ENCODE results near the gene RNF213.

The RNF213 gene

DNA sequence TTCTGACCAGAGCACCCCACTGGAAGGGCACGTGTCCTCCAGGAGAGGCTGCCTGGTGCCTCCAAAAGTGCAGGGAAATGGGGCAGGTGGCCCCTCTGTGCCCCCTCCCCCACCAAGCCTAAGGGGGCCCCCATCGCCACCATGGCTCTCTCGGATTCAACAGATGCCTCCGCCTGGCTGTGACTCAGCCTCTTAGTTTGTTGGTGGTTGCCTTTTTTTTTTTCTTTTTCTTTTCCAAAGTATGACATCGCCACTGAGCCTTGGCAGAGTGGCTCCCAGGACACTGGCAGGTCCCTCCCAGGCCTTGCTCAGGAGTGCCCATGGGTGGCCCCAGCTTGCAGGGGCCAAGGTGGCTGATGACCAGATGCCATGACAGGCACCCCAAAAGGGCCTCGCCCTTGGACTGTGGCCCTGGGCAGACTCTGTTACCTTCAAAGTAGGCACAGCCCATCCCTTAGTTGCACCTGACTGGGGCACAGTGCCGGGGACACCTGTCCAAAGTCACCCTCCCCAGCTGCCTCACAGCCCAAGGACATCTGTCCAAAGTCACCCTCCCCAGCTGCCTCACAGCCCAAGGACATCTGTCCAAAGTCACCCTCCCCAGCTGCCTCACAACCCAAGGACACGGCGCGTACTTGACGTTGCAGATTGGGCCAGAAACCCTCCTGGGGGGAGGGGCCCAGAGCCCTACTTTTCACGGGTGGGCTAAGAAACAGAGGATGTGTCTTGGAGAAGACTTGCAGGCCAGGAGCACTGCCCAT lies 186.2 kb downstream of the RNF213 start:
- H3K9me2 ChIP-seq (replicated peaks; ENCODE audit: low read depth, low read length): no peaks in the 10 kb centered on the region
- H3K9ac ChIP-seq (ENCODE audit: low read depth, low read length, poor library complexity, severe bottlenecking): no peak overlapping the region
- TF ChIP-seq, protein P1, sequence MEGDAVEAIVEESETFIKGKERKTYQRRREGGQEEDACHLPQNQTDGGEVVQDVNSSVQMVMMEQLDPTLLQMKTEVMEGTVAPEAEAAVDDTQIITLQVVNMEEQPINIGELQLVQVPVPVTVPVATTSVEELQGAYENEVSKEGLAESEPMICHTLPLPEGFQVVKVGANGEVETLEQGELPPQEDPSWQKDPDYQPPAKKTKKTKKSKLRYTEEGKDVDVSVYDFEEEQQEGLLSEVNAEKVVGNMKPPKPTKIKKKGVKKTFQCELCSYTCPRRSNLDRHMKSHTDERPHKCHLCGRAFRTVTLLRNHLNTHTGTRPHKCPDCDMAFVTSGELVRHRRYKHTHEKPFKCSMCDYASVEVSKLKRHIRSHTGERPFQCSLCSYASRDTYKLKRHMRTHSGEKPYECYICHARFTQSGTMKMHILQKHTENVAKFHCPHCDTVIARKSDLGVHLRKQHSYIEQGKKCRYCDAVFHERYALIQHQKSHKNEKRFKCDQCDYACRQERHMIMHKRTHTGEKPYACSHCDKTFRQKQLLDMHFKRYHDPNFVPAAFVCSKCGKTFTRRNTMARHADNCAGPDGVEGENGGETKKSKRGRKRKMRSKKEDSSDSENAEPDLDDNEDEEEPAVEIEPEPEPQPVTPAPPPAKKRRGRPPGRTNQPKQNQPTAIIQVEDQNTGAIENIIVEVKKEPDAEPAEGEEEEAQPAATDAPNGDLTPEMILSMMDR (conservative IDR thresholded peaks at IDR 0.05; ENCODE audit: low read length): no peak
- no peak for TF ChIP-seq EZH2phosphoT487 (IDR thresholded peaks at IDR 0.05; ENCODE audit: borderline replicate concordance)

DNA sequence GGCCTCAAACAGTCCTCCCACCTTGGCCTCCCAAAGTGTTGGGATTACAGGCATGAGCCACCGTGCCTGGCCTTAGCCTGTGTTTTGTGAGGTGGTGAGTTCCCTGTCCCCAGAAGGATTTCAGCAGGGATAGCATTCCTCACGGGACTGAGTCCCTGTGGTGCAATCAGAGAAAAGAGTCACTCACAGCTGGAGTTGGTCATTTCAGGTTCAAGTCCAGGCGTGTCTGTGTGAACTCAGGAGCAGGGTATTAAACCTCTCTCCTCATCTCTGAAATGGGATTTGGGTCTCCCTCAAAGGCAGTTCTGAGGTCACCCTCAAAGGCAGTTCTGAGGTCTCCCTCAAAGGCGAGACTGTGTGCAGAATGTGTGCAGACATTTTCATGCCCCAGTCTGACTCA lies 187.1 kb downstream of the RNF213 start:
- H3K9me2 ChIP-seq (replicated peaks; ENCODE audit: low read depth, low read length): no peaks in the 10 kb centered on the region
- H2AFZ ChIP-seq (ENCODE audit: low read length): no peak overlapping the region
- TF ChIP-seq, protein P1 (conservative IDR thresholded peaks at IDR 0.05; ENCODE audit: low read length): no peak
- TF ChIP-seq EZH2phosphoT487 (IDR thresholded peaks at IDR 0.05; ENCODE audit: borderline replicate concordance): no peak
- H3K27me3 ChIP-seq (ENCODE audit: insufficient read depth, low read length, poor library complexity, severe bottlenecking): no peaks in the 10 kb centered on the region
- H3K4me2 ChIP-seq (ENCODE audit: low read depth, low read length, poor library complexity, severe bottlenecking): no peak overlapping the region
- H3F3A ChIP-seq (ENCODE audit: low read depth): no peaks in the 10 kb centered on the region
- no peaks in the 10 kb centered on the region for H3K4me1 ChIP-seq (ENCODE audit: insufficient read depth, low read length, poor library complexity, severe bottlenecking)
- H3K79me2 ChIP-seq (ENCODE audit: insufficient read depth, low read length): no peaks in the 10 kb centered on the region
- no peaks in the 10 kb centered on the region for H4K20me1 ChIP-seq (ENCODE audit: insufficient read depth, low read length, poor library complexity, severe bottlenecking)
- H3K9ac ChIP-seq (ENCODE audit: low read depth, low read length, poor library complexity, severe bottlenecking): no peak overlapping the region
- no peaks in the 10 kb centered on the region for H3K9me3 ChIP-seq (ENCODE audit: insufficient read depth, low read depth, low read length)
- no peak overlapping the region for H3K4me3 ChIP-seq (ENCODE audit: low read length, poor library complexity, severe bottlenecking)
- no peaks in the 10 kb centered on the region for H3K36me3 ChIP-seq (ENCODE audit: insufficient read depth, low read length)

More for the DNA sequence above, 186.2 kb downstream of the RNF213 start:
- no peak overlapping the region for H2AFZ ChIP-seq (ENCODE audit: low read length)
- H3K4me3 ChIP-seq (ENCODE audit: low read length, poor library complexity, severe bottlenecking): no peak overlapping the region
- no peaks in the 10 kb centered on the region for H3F3A ChIP-seq (ENCODE audit: low read depth)
- H3K4me1 ChIP-seq (ENCODE audit: insufficient read depth, low read length, poor library complexity, severe bottlenecking): no peaks in the 10 kb centered on the region
- no peaks in the 10 kb centered on the region for H4K20me1 ChIP-seq (ENCODE audit: insufficient read depth, low read length, poor library complexity, severe bottlenecking)
- H3K27me3 ChIP-seq (ENCODE audit: insufficient read depth, low read length, poor library complexity, severe bottlenecking): no peaks in the 10 kb centered on the region
- H3K4me2 ChIP-seq (ENCODE audit: low read depth, low read length, poor library complexity, severe bottlenecking): no peak overlapping the region
- H3K9me3 ChIP-seq (ENCODE audit: insufficient read depth, low read depth, low read length): no peaks in the 10 kb centered on the region
- H3K79me2 ChIP-seq (ENCODE audit: insufficient read depth, low read length): no peaks in the 10 kb centered on the region
- no peaks in the 10 kb centered on the region for H3K36me3 ChIP-seq (ENCODE audit: insufficient read depth, low read length)
